ENCODE results near the gene HEG1. TPM values are rescaled to one million over a fixed set of nuclear protein-coding genes. Genes with fewer than 3 reads are reported as not detected.

Gene HEG1
- total RNA-seq, 2 experiments from 2014 or later = 31.2 to 32.6 TPM

DNA sequence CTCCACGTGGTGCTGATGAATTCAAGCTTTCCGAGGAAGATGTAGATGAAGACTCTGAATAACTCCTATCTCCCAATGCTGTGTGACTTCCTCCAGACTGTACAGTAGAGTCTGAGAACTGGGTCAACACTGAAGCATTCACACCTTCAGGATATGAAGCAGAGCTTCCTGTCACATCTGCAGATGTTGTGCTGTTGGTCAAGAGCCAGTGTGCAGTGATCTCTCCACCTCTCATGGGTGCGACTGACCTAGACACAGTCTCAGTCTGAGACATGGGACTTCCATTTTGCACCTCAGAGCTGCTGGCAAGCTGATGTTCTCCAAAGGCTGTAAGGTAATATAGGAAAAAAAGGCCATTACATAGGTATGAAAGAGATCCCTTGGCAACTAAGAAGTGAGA lies 36.5 kb downstream of the HEG1 start:
- POLR2A ChIA-PET = interaction anchor here (0.7 to 1.2 kb wide), 2 partner anchors 9 to 250 kb away, joined by 3 read pairs; no protein-coding TSS in a partner anchor
- intact Hi-C loops (cut with DNase I, micrococcal nuclease) = no loop called here

DNA sequence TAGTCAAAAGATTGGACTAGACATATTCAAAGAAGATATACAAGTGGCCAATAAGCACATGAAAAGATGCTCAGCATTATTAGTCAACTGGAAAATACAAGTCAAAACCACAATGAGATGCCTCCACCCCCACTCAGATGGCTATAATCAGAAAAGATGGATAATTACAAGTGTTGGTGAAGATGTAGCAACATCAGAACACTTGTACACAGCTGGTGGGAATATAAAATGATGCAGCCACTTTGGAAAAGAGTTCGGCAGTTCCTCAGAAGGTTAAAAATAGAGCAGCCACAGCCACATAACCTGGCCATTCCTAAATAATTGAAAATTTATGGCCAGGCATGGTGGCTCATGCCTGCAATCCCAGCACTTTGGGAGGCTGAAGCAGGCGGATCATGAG lies 38.4 kb downstream of the HEG1 start:
- Mint-ChIP-seq H3K4me3 (no peak overlapping the region), H3K27me3 (no peaks in the 10 kb centered on the region), H3K27ac (no peak overlapping the region), H3K36me3 (ENCODE audit: low read depth) (peaks cover 90% of the 10 kb centered on the region), H3K9me3 (no peaks in the 10 kb centered on the region), H3K4me1 (ENCODE audit: low read depth) (peaks cover 25% of the 10 kb centered on the region)
- Histone ChIP-seq H3K4me1 (ENCODE audit: insufficient read depth, low read length) (peaks cover 19% of the 10 kb centered on the region), H3K27me3 (ENCODE audit: control insufficient read depth in 1 of 2, insufficient read depth in 2 of 2, low read length in 2 of 2) (no peaks in the 10 kb centered on the region), H3K27ac (ENCODE audit: low read depth in 1 of 2, low read length in 2 of 2) (no peak overlapping the region), H3K9me3 (ENCODE audit: control insufficient read depth in 1 of 2, insufficient read depth in 1 of 2, low read length in 2 of 2) (no peaks in the 10 kb centered on the region), H3K4me3 (ENCODE audit: low read length) (no peak overlapping the region), H3K36me3 (ENCODE audit: insufficient read depth, low read length) (peaks cover 74% of the 10 kb centered on the region)
- ATAC-seq (ENCODE audit: poor library complexity) (no peak), DNase-seq (no peak)
- TF ChIP-seq, protein P1, sequence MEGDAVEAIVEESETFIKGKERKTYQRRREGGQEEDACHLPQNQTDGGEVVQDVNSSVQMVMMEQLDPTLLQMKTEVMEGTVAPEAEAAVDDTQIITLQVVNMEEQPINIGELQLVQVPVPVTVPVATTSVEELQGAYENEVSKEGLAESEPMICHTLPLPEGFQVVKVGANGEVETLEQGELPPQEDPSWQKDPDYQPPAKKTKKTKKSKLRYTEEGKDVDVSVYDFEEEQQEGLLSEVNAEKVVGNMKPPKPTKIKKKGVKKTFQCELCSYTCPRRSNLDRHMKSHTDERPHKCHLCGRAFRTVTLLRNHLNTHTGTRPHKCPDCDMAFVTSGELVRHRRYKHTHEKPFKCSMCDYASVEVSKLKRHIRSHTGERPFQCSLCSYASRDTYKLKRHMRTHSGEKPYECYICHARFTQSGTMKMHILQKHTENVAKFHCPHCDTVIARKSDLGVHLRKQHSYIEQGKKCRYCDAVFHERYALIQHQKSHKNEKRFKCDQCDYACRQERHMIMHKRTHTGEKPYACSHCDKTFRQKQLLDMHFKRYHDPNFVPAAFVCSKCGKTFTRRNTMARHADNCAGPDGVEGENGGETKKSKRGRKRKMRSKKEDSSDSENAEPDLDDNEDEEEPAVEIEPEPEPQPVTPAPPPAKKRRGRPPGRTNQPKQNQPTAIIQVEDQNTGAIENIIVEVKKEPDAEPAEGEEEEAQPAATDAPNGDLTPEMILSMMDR (IDR thresholded peaks at IDR 0.05) = no peak
- intact Hi-C loops (cut with DNase I, micrococcal nuclease) = no loop called here
- POLR2A ChIA-PET = no interaction called here
- CTCF ChIA-PET = no interaction called here

More for the DNA sequence above, 36.5 kb downstream of the HEG1 start:
- TF ChIP-seq, protein P1 (IDR thresholded peaks at IDR 0.05) = no peak
- no peak overlapping the region for H3K27ac Mint-ChIP-seq
- DNase-seq = peak in 3 of 14 experiments; percentile 13 to 26 (median 25)
- H3K27me3 ChIP-seq (ENCODE audit: control insufficient read depth in 1 of 2, insufficient read depth in 2 of 2, low read length in 2 of 2) = no peaks in the 10 kb centered on the region
- no peaks in the 10 kb centered on the region for H3K9me3 ChIP-seq (ENCODE audit: control insufficient read depth in 1 of 2, insufficient read depth in 1 of 2, low read length in 2 of 2)
- peaks cover 56% of the 10 kb centered on the region for H3K36me3 ChIP-seq (ENCODE audit: insufficient read depth, low read length)
- peaks cover 36% of the 10 kb centered on the region for H3K4me1 Mint-ChIP-seq (ENCODE audit: low read depth)
- H3K4me1 ChIP-seq (ENCODE audit: insufficient read depth, low read length) = peaks cover 26% of the 10 kb centered on the region
- no peak for ATAC-seq (ENCODE audit: poor library complexity)
- H3K4me3 ChIP-seq (ENCODE audit: low read length) = no peak overlapping the region
- no peak overlapping the region for H3K4me3 Mint-ChIP-seq
- CTCF ChIA-PET = interaction anchor here (1.1 kb wide), 1 partner anchor 47 kb away, joined by 3 read pairs; no protein-coding TSS in a partner anchor
- no peaks in the 10 kb centered on the region for H3K27me3 Mint-ChIP-seq
- peak overlapping the region in 1 of 2 donors; percentile 53 for H3K27ac ChIP-seq (ENCODE audit: low read depth in 1 of 2, low read length in 2 of 2)
- H3K36me3 Mint-ChIP-seq (ENCODE audit: low read depth) = peaks cover 89% of the 10 kb centered on the region
- no peaks in the 10 kb centered on the region for H3K9me3 Mint-ChIP-seq

DNA sequence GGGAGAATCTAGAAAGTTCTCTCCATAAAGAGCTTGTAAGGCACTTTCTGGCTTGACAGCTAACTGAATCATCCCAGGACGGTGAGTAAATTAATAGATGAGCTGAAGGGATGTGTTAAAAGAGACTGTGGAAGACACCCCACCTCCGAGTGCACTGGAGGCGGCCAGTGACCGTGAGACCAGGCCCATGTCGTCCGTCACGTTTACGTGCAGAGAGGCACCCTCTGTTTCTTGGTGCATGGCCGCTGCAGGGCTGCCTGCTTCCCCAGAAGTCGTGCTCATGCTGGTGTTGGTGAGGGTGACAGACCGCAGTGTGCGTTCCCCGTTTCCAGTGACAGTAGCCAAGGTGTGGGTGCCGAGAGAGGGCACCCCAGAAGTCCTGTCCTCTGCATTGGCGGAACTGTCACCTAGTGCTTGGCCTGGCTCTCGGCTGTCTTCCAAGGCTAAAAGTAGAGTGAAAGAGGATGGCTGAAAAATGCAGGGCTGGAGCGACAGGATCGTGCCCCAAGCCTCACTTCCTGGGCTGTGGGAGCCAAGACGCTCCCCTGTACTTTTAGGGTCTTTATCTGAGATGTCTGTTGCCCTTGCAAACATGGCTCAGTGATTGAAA lies 41.1 kb downstream of the HEG1 start:
- no peak for ATAC-seq (ENCODE audit: poor library complexity)
- Histone ChIP-seq H3K4me1 (ENCODE audit: insufficient read depth, low read length) (peaks cover 27% of the 10 kb centered on the region), H3K27me3 (ENCODE audit: control insufficient read depth in 1 of 2, insufficient read depth in 2 of 2, low read length in 2 of 2) (no peaks in the 10 kb centered on the region), H3K27ac (ENCODE audit: low read depth in 1 of 2, low read length in 2 of 2) (no peak overlapping the region), H3K9me3 (ENCODE audit: control insufficient read depth in 1 of 2, insufficient read depth in 1 of 2, low read length in 2 of 2) (no peaks in the 10 kb centered on the region), H3K4me3 (ENCODE audit: low read length) (no peak overlapping the region), H3K36me3 (ENCODE audit: insufficient read depth, low read length) (peaks cover 77% of the 10 kb centered on the region)
- H3K4me1 Mint-ChIP-seq (ENCODE audit: low read depth) = peaks cover 34% of the 10 kb centered on the region
- CTCF ChIA-PET = no interaction called here
- TF ChIP-seq, protein P1 (IDR thresholded peaks at IDR 0.05) = no peak
- POLR2A ChIA-PET = no interaction called here
- no peak overlapping the region for H3K27ac Mint-ChIP-seq
- peaks cover 95% of the 10 kb centered on the region for H3K36me3 Mint-ChIP-seq (ENCODE audit: low read depth)
- no peaks in the 10 kb centered on the region for H3K9me3 Mint-ChIP-seq
- H3K4me3 Mint-ChIP-seq = no peak overlapping the region
- DNase-seq = no peak
- no peaks in the 10 kb centered on the region for H3K27me3 Mint-ChIP-seq
- intact Hi-C loops (cut with DNase I, micrococcal nuclease) = loop anchor here in 1 of 2 experiments (5.0 kb wide), 1 partner anchor 38 kb away; no protein-coding TSS in a partner anchor

All from CD4-positive, alpha-beta T cell (primary cell).